WTC11 (cell line): ENCODE results near the gene SLC5A2. TPM values are rescaled to one million over a fixed set of nuclear protein-coding genes. Genes with fewer than 3 reads are reported as not detected.

ENCODE experiments used
- ATAC-seq: fragments of 200-7000 bp; cut with Tn5 transposase; 2 replicates; pipeline ENCODE4 v1.10.0; 2021; ENCODE audit warnings: mild to moderate bottlenecking, moderate library complexity
- CTCF ChIA-PET: fragments of 300-600 bp; sonication (Branson Sonifier 250); formaldehyde crosslinking; loops from one replicate; lab custom pipeline; 2021; ENCODE audit warnings: antibody characterized with exemption; lab: Charles Lee
- POLR2A ChIA-PET: fragments of 350-600 bp; sonication (Branson Sonifier 250); formaldehyde crosslinking; loops from one replicate; lab custom pipeline; 2021; ENCODE audit warnings: antibody characterized with exemption; lab: Charles Lee
- DNase-seq: peaks from one replicate; pipeline ENCODE4 v3.0.0; 2021; ENCODE audit warnings: low spot score
- H3K27ac Mint-ChIP-seq: 2 replicates; pipeline ENCODE4 v1.8.0; 2021; ENCODE audit warnings: mixed read lengths
- H3K27me3 Mint-ChIP-seq: 2 replicates; pipeline ENCODE4 v1.8.0; 2021; ENCODE audit warnings: low read depth, mild to moderate bottlenecking, moderate library complexity, mixed read lengths
- H3K36me3 Mint-ChIP-seq: 2 replicates; pipeline ENCODE4 v1.8.0; 2021; ENCODE audit warnings: mixed read lengths
- H3K4me1 Mint-ChIP-seq: 2 replicates; pipeline ENCODE4 v1.8.0; 2022; ENCODE audit warnings: mixed read lengths
- H3K4me3 Mint-ChIP-seq: 2 replicates; pipeline ENCODE4 v1.8.0; 2021; ENCODE audit warnings: mild to moderate bottlenecking, moderate library complexity, mixed read lengths
- H3K9me3 Mint-ChIP-seq: 2 replicates; pipeline ENCODE4 v1.8.0; 2021; ENCODE audit warnings: mixed read lengths
- AR ChIP-seq: fragments of 250-450 bp; sonication (Bioruptor Pico); IDR thresholded peaks from 2 replicates; pipeline ENCODE4 v1.9.0; 2021; ENCODE audit warnings: mild to moderate bottlenecking
- ATF1 ChIP-seq: sonication (generic); formaldehyde crosslinking; IDR thresholded peaks from 2 replicates; pipeline ENCODE4 v1.8.1; 2023; ENCODE audit warnings: mild to moderate bottlenecking, moderate library complexity, missing genetic modification reagents
- ATF2 ChIP-seq: sonication (generic); formaldehyde crosslinking; IDR thresholded peaks from 2 replicates; pipeline ENCODE4 v1.8.1; 2022; ENCODE audit warnings: low read depth, missing genetic modification reagents, borderline replicate concordance
- CBFB ChIP-seq: sonication (generic); formaldehyde crosslinking; IDR thresholded peaks from 2 replicates; pipeline ENCODE4 v1.8.1; 2022; ENCODE audit warnings: mild to moderate bottlenecking, low read depth, missing genetic modification reagents
- ELF4 ChIP-seq: sonication (generic); formaldehyde crosslinking; IDR thresholded peaks from 2 replicates; pipeline ENCODE4 v1.8.1; 2022; ENCODE audit warnings: low read depth, mild to moderate bottlenecking, moderate library complexity, missing genetic modification reagents
- EMX1 ChIP-seq: fragments of 250-450 bp; sonication (Bioruptor Pico); IDR thresholded peaks from 2 replicates; pipeline ENCODE4 v1.8.0; 2021; ENCODE audit warnings: mild to moderate bottlenecking
- ETV6 ChIP-seq: sonication (generic); formaldehyde crosslinking; IDR thresholded peaks from 2 replicates; pipeline ENCODE4 v1.8.1; 2022; ENCODE audit warnings: mild to moderate bottlenecking, missing genetic modification reagents
- FOXJ3 ChIP-seq: sonication (generic); formaldehyde crosslinking; IDR thresholded peaks from 2 replicates; pipeline ENCODE4 v1.9.0; 2021; ENCODE audit warnings: missing genetic modification reagents, mild to moderate bottlenecking, borderline replicate concordance
- GTF2I ChIP-seq: fragments of 250-450 bp; sonication (Bioruptor Pico); conservative IDR thresholded peaks from 2 replicates; pipeline ENCODE4 v1.4.0; 2021; ENCODE audit warnings: mild to moderate bottlenecking
- JAZF1 ChIP-seq: fragments of 250-450 bp; sonication (Bioruptor Pico); IDR thresholded peaks from 2 replicates; pipeline ENCODE4 v1.9.0; 2021; ENCODE audit warnings: moderate library complexity, mild to moderate bottlenecking, inconsistent platforms
- NR1H2 ChIP-seq: sonication (generic); formaldehyde crosslinking; IDR thresholded peaks from 2 replicates; pipeline ENCODE4 v1.9.0; 2021; ENCODE audit warnings: mild to moderate bottlenecking, moderate library complexity, missing genetic modification reagents
- NR3C1 ChIP-seq: sonication (generic); formaldehyde crosslinking; conservative IDR thresholded peaks from 2 replicates; pipeline ENCODE4 v1.8.1; 2023; ENCODE audit warnings: low read depth, mild to moderate bottlenecking, missing genetic modification reagents
- RORB ChIP-seq: fragments of 250-450 bp; sonication (Bioruptor Pico); IDR thresholded peaks from 2 replicates; pipeline ENCODE4 v1.9.0; 2021; ENCODE audit warnings: mild to moderate bottlenecking
- SOX15 ChIP-seq: fragments of 250-450 bp; sonication (Bioruptor Pico); IDR thresholded peaks from 2 replicates; pipeline ENCODE4 v1.9.0; 2021; ENCODE audit warnings: mild to moderate bottlenecking
- TP53 ChIP-seq: sonication (generic); formaldehyde crosslinking; IDR thresholded peaks from 2 replicates; pipeline ENCODE4 v1.8.1; 2023; ENCODE audit warnings: mild to moderate bottlenecking, missing genetic modification reagents
- ZNF219 ChIP-seq: sonication (generic); formaldehyde crosslinking; IDR thresholded peaks from 2 replicates; pipeline ENCODE4 v1.8.0; 2023; ENCODE audit warnings: missing genetic modification reagents, mild to moderate bottlenecking, borderline replicate concordance
- total RNA-seq: library from RNA; stranded (reverse); gene quantifications from 3 replicates; pipeline ENCODE4 v1.2.3, GENCODE V29; 2021
- TF ChIP-seq, protein P1 (sequence below): fragments of 250-450 bp; sonication (Bioruptor Pico); IDR thresholded peaks from 2 replicates; pipeline ENCODE4 v2.1.2; 2022; ENCODE audit warnings: mild to moderate bottlenecking, moderate library complexity
- TF ChIP-seq, protein P2 (sequence below): fragments of 250-450 bp; sonication (Bioruptor Pico); conservative IDR thresholded peaks from 2 replicates; pipeline ENCODE4 v1.9.0; 2021; ENCODE audit warnings: mild to moderate bottlenecking
- TF ChIP-seq, protein P3 (sequence below): sonication (generic); formaldehyde crosslinking; IDR thresholded peaks from 2 replicates; pipeline ENCODE4 v1.8.1; 2023; ENCODE audit warnings: mild to moderate bottlenecking, missing genetic modification reagents
- TF ChIP-seq, protein P4 (sequence below): sonication (generic); formaldehyde crosslinking; IDR thresholded peaks from 2 replicates; pipeline ENCODE4 v1.8.0; 2023; ENCODE audit warnings: missing genetic modification reagents, mild to moderate bottlenecking, borderline replicate concordance

The SLC5A2 gene
- total RNA-seq, 1 experiment from 2014 or later = 0.83 TPM

- TF ChIP-seq ATF2 (CRISPR knock-in tag) (no peak), ATF1 (CRISPR knock-in tag) (no peak), ELF4 (CRISPR knock-in tag) (no peak), CBFB (CRISPR knock-in tag) (no peak), GTF2I (no peak), EMX1 (no peak), AR (CRISPR knock-in tag) (no peak), SOX15 (CRISPR knock-in tag) (no peak), JAZF1 (CRISPR knock-in tag) (no peak), FOXJ3 (CRISPR knock-in tag) (no peak), NR3C1 (CRISPR knock-in tag) (no peak), ETV6 (no peak)
- TF ChIP-seq, protein P1, sequence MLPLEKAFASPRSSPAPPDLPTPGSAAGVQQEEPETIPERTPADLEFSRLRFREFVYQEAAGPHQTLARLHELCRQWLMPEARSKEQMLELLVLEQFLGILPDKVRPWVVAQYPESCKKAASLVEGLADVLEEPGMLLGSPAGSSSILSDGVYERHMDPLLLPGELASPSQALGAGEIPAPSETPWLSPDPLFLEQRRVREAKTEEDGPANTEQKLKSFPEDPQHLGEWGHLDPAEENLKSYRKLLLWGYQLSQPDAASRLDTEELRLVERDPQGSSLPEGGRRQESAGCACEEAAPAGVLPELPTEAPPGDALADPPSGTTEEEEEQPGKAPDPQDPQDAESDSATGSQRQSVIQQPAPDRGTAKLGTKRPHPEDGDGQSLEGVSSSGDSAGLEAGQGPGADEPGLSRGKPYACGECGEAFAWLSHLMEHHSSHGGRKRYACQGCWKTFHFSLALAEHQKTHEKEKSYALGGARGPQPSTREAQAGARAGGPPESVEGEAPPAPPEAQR = no peak
- TF ChIP-seq, protein P2, sequence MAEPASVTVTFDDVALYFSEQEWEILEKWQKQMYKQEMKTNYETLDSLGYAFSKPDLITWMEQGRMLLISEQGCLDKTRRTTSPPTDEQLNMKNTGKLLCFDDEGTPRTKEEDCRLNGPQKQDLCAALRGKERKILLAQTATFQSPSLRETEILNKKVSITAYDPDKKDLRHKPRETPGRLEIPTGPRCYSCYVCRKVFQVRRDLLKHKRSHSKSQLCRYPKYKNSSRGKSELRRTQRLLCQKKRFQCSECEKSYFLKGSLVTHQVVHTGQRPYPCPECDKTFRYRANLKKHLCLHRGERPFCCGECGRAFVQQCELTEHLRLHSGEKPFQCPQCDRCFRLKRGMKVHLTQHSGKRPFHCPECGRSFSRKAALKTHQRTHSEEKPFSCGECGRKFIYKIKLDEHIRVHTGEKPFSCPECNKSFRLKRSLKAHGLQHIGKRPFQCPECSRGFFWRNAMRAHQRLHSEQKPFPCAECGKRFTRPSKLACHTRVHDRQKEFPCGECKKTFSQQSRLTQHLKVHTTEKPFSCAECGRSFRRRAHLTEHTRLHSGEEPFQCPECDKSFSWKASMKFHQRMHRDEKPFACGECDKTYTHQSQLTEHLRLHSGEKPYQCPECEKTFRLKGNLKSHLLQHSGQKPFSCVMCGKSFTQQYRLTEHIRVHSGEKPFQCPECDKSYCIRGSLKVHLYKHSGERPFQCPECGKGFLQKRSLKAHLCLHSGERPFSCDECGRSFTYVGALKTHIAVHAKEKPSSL (CRISPR knock-in tag) = no peak
- TF ChIP-seq, protein P3, sequence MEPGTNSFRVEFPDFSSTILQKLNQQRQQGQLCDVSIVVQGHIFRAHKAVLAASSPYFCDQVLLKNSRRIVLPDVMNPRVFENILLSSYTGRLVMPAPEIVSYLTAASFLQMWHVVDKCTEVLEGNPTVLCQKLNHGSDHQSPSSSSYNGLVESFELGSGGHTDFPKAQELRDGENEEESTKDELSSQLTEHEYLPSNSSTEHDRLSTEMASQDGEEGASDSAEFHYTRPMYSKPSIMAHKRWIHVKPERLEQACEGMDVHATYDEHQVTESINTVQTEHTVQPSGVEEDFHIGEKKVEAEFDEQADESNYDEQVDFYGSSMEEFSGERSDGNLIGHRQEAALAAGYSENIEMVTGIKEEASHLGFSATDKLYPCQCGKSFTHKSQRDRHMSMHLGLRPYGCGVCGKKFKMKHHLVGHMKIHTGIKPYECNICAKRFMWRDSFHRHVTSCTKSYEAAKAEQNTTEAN (CRISPR knock-in tag) = no peak
- ChIA-PET CTCF (interaction anchor here (2.1 kb wide), 1 partner anchor 8 kb away, joined by 8 read pairs; the partner anchor contains the start of gene ARMC5), POLR2A (no interaction called here)
- H3K9me3 Mint-ChIP-seq = no peaks in the 10 kb centered on the region
- peaks cover 7% of the 10 kb centered on the region for H3K4me1 Mint-ChIP-seq
- DNase-seq = no peak
- no peak for ATAC-seq
- H3K27me3 Mint-ChIP-seq = peaks cover 23% of the 10 kb centered on the region
- no peak overlapping the region for H3K27ac Mint-ChIP-seq
- H3K4me3 Mint-ChIP-seq = no peak overlapping the region
- peaks cover 13% of the 10 kb centered on the region; the same call in 1 of the 2 replicates for H3K36me3 Mint-ChIP-seq
Observed at GRCh38 chr16:31467858-31468257, 15.1 kb upstream of the SLC5A2 start.

GRCh38 chr16:31470615-31471014 is 12.3 kb upstream of the SLC5A2 start:
- ATAC-seq = no peak
- peaks cover 51% of the 10 kb centered on the region for H3K27me3 Mint-ChIP-seq
- H3K9me3 Mint-ChIP-seq = 0 out of 2 replicates have a peak, but pooled peaks cover 5% of the 10 kb centered on the region
- peaks cover 7% of the 10 kb centered on the region for H3K4me1 Mint-ChIP-seq
- H3K36me3 Mint-ChIP-seq = peaks cover 2% of the 10 kb centered on the region; the same call in 1 of the 2 replicates
- TF ChIP-seq ZNF219 (CRISPR knock-in tag) (no peak), RORB (CRISPR knock-in tag) (no peak), NR1H2 (CRISPR knock-in tag) (no peak), TP53 (no peak)
- TF ChIP-seq, protein P4, sequence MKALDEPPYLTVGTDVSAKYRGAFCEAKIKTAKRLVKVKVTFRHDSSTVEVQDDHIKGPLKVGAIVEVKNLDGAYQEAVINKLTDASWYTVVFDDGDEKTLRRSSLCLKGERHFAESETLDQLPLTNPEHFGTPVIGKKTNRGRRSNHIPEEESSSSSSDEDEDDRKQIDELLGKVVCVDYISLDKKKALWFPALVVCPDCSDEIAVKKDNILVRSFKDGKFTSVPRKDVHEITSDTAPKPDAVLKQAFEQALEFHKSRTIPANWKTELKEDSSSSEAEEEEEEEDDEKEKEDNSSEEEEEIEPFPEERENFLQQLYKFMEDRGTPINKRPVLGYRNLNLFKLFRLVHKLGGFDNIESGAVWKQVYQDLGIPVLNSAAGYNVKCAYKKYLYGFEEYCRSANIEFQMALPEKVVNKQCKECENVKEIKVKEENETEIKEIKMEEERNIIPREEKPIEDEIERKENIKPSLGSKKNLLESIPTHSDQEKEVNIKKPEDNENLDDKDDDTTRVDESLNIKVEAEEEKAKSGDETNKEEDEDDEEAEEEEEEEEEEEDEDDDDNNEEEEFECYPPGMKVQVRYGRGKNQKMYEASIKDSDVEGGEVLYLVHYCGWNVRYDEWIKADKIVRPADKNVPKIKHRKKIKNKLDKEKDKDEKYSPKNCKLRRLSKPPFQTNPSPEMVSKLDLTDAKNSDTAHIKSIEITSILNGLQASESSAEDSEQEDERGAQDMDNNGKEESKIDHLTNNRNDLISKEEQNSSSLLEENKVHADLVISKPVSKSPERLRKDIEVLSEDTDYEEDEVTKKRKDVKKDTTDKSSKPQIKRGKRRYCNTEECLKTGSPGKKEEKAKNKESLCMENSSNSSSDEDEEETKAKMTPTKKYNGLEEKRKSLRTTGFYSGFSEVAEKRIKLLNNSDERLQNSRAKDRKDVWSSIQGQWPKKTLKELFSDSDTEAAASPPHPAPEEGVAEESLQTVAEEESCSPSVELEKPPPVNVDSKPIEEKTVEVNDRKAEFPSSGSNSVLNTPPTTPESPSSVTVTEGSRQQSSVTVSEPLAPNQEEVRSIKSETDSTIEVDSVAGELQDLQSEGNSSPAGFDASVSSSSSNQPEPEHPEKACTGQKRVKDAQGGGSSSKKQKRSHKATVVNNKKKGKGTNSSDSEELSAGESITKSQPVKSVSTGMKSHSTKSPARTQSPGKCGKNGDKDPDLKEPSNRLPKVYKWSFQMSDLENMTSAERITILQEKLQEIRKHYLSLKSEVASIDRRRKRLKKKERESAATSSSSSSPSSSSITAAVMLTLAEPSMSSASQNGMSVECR (CRISPR knock-in tag) = no peak
- TF ChIP-seq, all 79 proteins: peak for 0
- POLR2A ChIA-PET = no interaction called here
- DNase-seq = no peak
- H3K27ac Mint-ChIP-seq = no peak overlapping the region
- CTCF ChIA-PET = interaction anchor here (1.4 to 13.1 kb wide), 2 partner anchors 14 to 328 kb away, joined by 3 to 221 read pairs; partner anchors contain the start of gene ARMC5
- no peak overlapping the region; the same call in 1 of the 2 replicates for H3K4me3 Mint-ChIP-seq
